B cell (primary cell): ENCODE results near the gene RPS15. TPM values are rescaled to one million over a fixed set of nuclear protein-coding genes. Genes with fewer than 3 reads are reported as not detected.

Experiments
- ATAC-seq: fragments of 200-7000 bp; cut with Tn5 transposase; one replicate; pipeline ENCODE4 v1.10.0; 2021; ENCODE audit warnings: low read depth, mild to moderate bottlenecking, moderate number of reproducible peaks, moderate library complexity
- CTCF ChIA-PET: fragments of 350-600 bp; sonication (Branson Sonifier 250); formaldehyde crosslinking; loops from one replicate; lab custom pipeline; 2021; ENCODE audit warnings: antibody characterized with exemption, inconsistent platforms; lab: Charles Lee
- POLR2A ChIA-PET: fragments of 350-600 bp; sonication (Branson Sonifier 250); formaldehyde crosslinking; loops from one replicate; lab custom pipeline; 2021; ENCODE audit warnings: antibody characterized with exemption; lab: Charles Lee
- DNase-seq: peaks from one replicate; pipeline ENCODE4 v3.0.0; 2013
- H2AFZ ChIP-seq: 2 replicates; pipeline ENCODE4 v1.6.1; 2012; ENCODE audit warnings: mild to moderate bottlenecking, low read depth, low read length; ENCODE audit not compliant: insufficient read depth, poor library complexity, severe bottlenecking
- H3K27ac ChIP-seq, 2 donors: 1 replicate in 1 of 2; 2 replicates in 1 of 2; pipeline ENCODE4 v1.5.1; 2012 to 2013; ENCODE audit warnings: low read length in 2 of 2, mild to moderate bottlenecking in 2 of 2, moderate library complexity in 1 of 2
- H3K27me3 ChIP-seq, 4 experiments: fragments of 200-600 bp in 1 of 4; sonication (generic) in 1 of 4; replicated peaks in 1 of 4; 1 replicate in 2 of 4; 2 replicates in 2 of 4; pipeline versions ENCODE4 v1.6.1 to v1.7.0; 2013 to 2016; ENCODE audit warnings: low read length in 3 of 4, mild to moderate bottlenecking in 2 of 4, mixed read lengths in 1 of 4, moderate library complexity in 1 of 4; ENCODE audit not compliant: insufficient read depth in 4 of 4, control insufficient read depth in 3 of 4; ENCODE audit errors: control extremely low read depth in 1 of 4
- H3K36me3 ChIP-seq, 2 experiments: replicated peaks in 1 of 2; 1 replicate in 1 of 2; 2 replicates in 1 of 2; pipeline versions ENCODE4 v1.6.1 to v1.7.1; 2013; ENCODE audit warnings: low read length in 1 of 2; ENCODE audit not compliant: insufficient read depth in 2 of 2, control insufficient read depth in 1 of 2; ENCODE audit errors: control extremely low read depth in 1 of 2, extremely low read depth in 1 of 2
- H3K4me1 ChIP-seq, 2 donors: fragments of 200-600 bp in 1 of 2; sonication (generic) in 1 of 2; 1 replicate in 1 of 2; 2 replicates in 1 of 2; pipeline versions ENCODE4 v1.5.1 to v1.6.1; 2013 to 2017; ENCODE audit warnings: low read length in 2 of 2; ENCODE audit not compliant: control insufficient read depth in 2 of 2, insufficient read depth in 2 of 2
- H3K4me2 ChIP-seq: replicated peaks from 2 replicates; pipeline ENCODE3; 2012; ENCODE audit warnings: mild to moderate bottlenecking, low read depth, low read length; ENCODE audit not compliant: poor library complexity, severe bottlenecking
- H3K4me3 ChIP-seq, 5 experiments: fragments of 200-600 bp in 1 of 5; sonication (generic) in 1 of 5; 1 replicate in 3 of 5; 2 replicates in 2 of 5; pipeline versions ENCODE4 v1.5.1 to v1.7.0; 2011 to 2016; ENCODE audit warnings: low read length in 4 of 5, mild to moderate bottlenecking in 4 of 5, low read depth in 2 of 5, control low read depth in 1 of 5, moderate library complexity in 1 of 5; ENCODE audit not compliant: insufficient read depth in 1 of 5; ENCODE audit errors: control extremely low read depth in 1 of 5, extremely low read depth in 1 of 5
- H3K79me2 ChIP-seq: fragments of 200-600 bp; sonication (generic); one replicate; pipeline ENCODE4 v1.6.0; 2016; ENCODE audit warnings: low read length; ENCODE audit not compliant: control insufficient read depth, insufficient read depth
- H3K9ac ChIP-seq: fragments of 200-600 bp; sonication (generic); 2 replicates; pipeline ENCODE4 v1.6.1; 2017; ENCODE audit warnings: mild to moderate bottlenecking, low read length, moderate library complexity
- H3K9me3 ChIP-seq, 3 donors: one replicate each; pipeline versions ENCODE4 v1.6.1 to v1.7.1; 2013; ENCODE audit warnings: low read length in 2 of 3; ENCODE audit not compliant: control insufficient read depth in 2 of 3, insufficient read depth in 1 of 3; ENCODE audit errors: control extremely low read depth in 1 of 3
- H4K20me1 ChIP-seq: 2 replicates; pipeline ENCODE4 v1.6.0; 2012; ENCODE audit warnings: mild to moderate bottlenecking, low read length; ENCODE audit not compliant: insufficient read depth, control insufficient read depth, poor library complexity, severe bottlenecking
- H3K27ac Mint-ChIP-seq: one replicate; pipeline ENCODE4 v1.8.0; 2021; ENCODE audit warnings: mixed read lengths
- H3K27me3 Mint-ChIP-seq: one replicate; pipeline ENCODE4 v1.8.0; 2021; ENCODE audit warnings: mixed read lengths
- H3K4me1 Mint-ChIP-seq: one replicate; pipeline ENCODE4 v1.8.0; 2021; ENCODE audit warnings: mixed read lengths
- H3K4me3 Mint-ChIP-seq: one replicate; pipeline ENCODE4 v1.8.0; 2021; ENCODE audit warnings: mixed read lengths
- H3K9me3 Mint-ChIP-seq: one replicate; pipeline ENCODE4 v1.8.0; 2022; ENCODE audit warnings: mixed read lengths; ENCODE audit not compliant: insufficient read depth
- CTCF ChIP-seq: fragments of 200-600 bp; IDR thresholded peaks from one replicate; pipeline ENCODE4 v1.8.0; 2022; ENCODE audit warnings: antibody characterized with exemption, mild to moderate bottlenecking
- EZH2 ChIP-seq: IDR thresholded peaks from 2 replicates; pipeline ENCODE4 v1.6.1; 2012; ENCODE audit warnings: borderline replicate concordance, low read depth, mild to moderate bottlenecking, moderate library complexity, low read length; ENCODE audit not compliant: insufficient read depth, poor library complexity, severe bottlenecking
- WGBS: methylation state at CpG from one replicate; pipeline ENCODE4 v1.1.5; 2013; ENCODE audit warnings: missing lambda C conversion rate; ENCODE audit not compliant: insufficient coverage; 5-methylcytosine and 5-hydroxymethylcytosine counted together
- intact Hi-C: fragments of 100-400 bp; cut with micrococcal nuclease; formaldehyde crosslinking; loops from one replicate; pipeline ENCODE4 v1.10.0; 2022
- polyA plus RNA-seq: library from polyadenylated mRNA; depleted of rRNA; stranded (reverse); fragments of >200 nt; gene quantifications from 2 replicates; pipeline ENCODE4 v1.2.3, GENCODE V29; 2012
- total RNA-seq, 2 donors: library from RNA; stranded (reverse); fragments of 120-200 nt in 1 of 2; gene quantifications; 1 replicate in 1 of 2; 2 replicates in 1 of 2; pipeline versions ENCODE4 v1.2.3 to v1.2.4, GENCODE V29; 2013 to 2022

Gene RPS15
- total and polyA plus RNA-seq, 2 donors (not counting 1 experiment from before 2014, with no cell fraction given): 1,520 to 6,007 TPM

- peak overlapping the region; percentile 92 for H3K27ac Mint-ChIP-seq
- DNase-seq: no peak
- 73% methylated on average over 27 of the region's 33 CpGs for WGBS
- TF ChIP-seq EZH2: no peak
- TF ChIP-seq CTCF: no peak
- intact Hi-C loops: loop anchor here (5.0 kb wide), 1 partner anchor 837 kb away; the partner anchor contains the start of gene BSG
- no peaks in the 10 kb centered on the region for H3K9me3 Mint-ChIP-seq
- peaks cover 67% of the 10 kb centered on the region for H4K20me1 ChIP-seq
- H3K36me3 ChIP-seq: peaks cover 0 to 12% of the 10 kb centered on the region in 2 experiments
- peak overlapping the region in 1 of 2 donors; percentile 95 for H3K27ac ChIP-seq
- peak overlapping the region; percentile 92 for H3K4me3 Mint-ChIP-seq
- H3K79me2 ChIP-seq: peaks cover 67% of the 10 kb centered on the region
- ChIA-PET CTCF (interaction anchor here (0.8 to 1.3 kb wide), 2 partner anchors 28 to 132 kb away, joined by 3 read pairs; no protein-coding TSS in a partner anchor), POLR2A (interaction anchor here (1.2 kb wide), 1 partner anchor 140 kb away, joined by 4 read pairs; the partner anchor contains the start of gene CIRBP)
- H3K4me3 ChIP-seq: peak overlapping the region in 4 of 5 experiments; percentile 82 to 99 (median 94)
- peak overlapping the region; percentile 92 for H3K4me2 ChIP-seq
- H2AFZ ChIP-seq: no peak overlapping the region
- peaks cover 0 to 3% (median 0%) of the 10 kb centered on the region in 4 experiments for H3K27me3 ChIP-seq
- H3K27me3 Mint-ChIP-seq: no peaks in the 10 kb centered on the region
- peaks cover 48% of the 10 kb centered on the region for H3K4me1 Mint-ChIP-seq
- H3K4me1 ChIP-seq: peaks cover 25 to 47% of the 10 kb centered on the region in 2 donors
- no peak for ATAC-seq
- no peaks in the 10 kb centered on the region for H3K9me3 ChIP-seq
- peak overlapping the region; percentile 88 for H3K9ac ChIP-seq
Observed at GRCh38 chr19:1409204-1410005, 28.8 kb upstream of the RPS15 start.
